ENCODE measurements around the gene GIPC2. TPM values are rescaled to one million over a fixed set of nuclear protein-coding genes. Genes with fewer than 3 reads are reported as not detected.
A peak's percentile ranks its signal among the peaks of the same experiment; 100 is the strongest.

The GIPC2 gene
- polyA plus RNA-seq, 3 donors: not detected

DNA sequence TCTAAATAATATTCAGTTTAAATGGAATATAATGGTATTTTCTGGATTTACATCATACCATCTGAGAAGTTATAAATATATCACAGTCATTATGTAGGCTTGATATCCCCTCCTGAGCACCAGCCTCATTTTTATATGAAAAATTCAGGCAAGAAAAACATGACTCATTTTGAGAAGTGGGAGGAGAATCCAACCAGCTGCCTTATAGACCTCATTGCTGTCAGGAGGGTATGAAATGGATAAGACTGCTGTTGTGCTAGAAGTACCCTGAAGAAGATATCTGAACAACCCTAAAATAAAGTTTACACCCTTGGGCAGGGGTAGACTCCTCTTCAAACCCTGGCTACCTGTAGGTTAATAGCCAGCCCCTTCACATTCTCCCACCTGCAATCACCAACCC is 8.8 kb downstream of the GIPC2 start:
- Mint-ChIP-seq H3K36me3 (no peaks in the 10 kb centered on the region), H3K27ac (no peak overlapping the region), H3K4me1 (peaks cover 2% of the 10 kb centered on the region), H3K9me3 (peaks cover 0 to 4% (median 2%) of the 10 kb centered on the region in 7 donors), H3K4me3 (no peak overlapping the region), H3K27me3 (ENCODE audit: low read depth in 3 of 3) (peaks cover 0 to 3% (median 2%) of the 10 kb centered on the region in 3 donors)
- Histone ChIP-seq H3K27me3 (ENCODE audit: control insufficient read depth in 2 of 2, insufficient read depth in 2 of 2, low read length in 2 of 2) (no peaks in the 10 kb centered on the region), H3K27ac (ENCODE audit: low read depth in 1 of 2, low read length in 2 of 2) (no peak overlapping the region), H3K36me3 (replicated peaks in 1 of 2; ENCODE audit: control insufficient read depth in 1 of 2, insufficient read depth in 2 of 2, low read length in 2 of 2) (no peaks in the 10 kb centered on the region), H3K4me3 (replicated peaks in 1 of 3; ENCODE audit: low read depth in 2 of 3, low read length in 3 of 3) (no peak overlapping the region), H4K20me1 (ENCODE audit: insufficient read depth, low read length) (no peaks in the 10 kb centered on the region), H2AFZ (ENCODE audit: insufficient read depth, low read depth, low read length, poor library complexity, severe bottlenecking) (peak overlapping the region; percentile 8), H3K4me1 (ENCODE audit: control insufficient read depth in 1 of 2, insufficient read depth in 2 of 2, low read length in 2 of 2) (no peaks in the 10 kb centered on the region), H3K4me2 (replicated peaks; ENCODE audit: extremely low read depth, low read length, poor library complexity, severe bottlenecking) (no peak overlapping the region), H3K9ac (ENCODE audit: insufficient read depth, low read length, poor library complexity, severe bottlenecking) (no peak overlapping the region), H3K79me2 (ENCODE audit: insufficient read depth, low read length) (no peaks in the 10 kb centered on the region), H3K9me3 (replicated peaks in 1 of 2; ENCODE audit: control insufficient read depth in 1 of 2, insufficient read depth in 1 of 2, low read length in 2 of 2) (no peaks in the 10 kb centered on the region)
- DNase-seq: no peak
- intact Hi-C loops (cut with micrococcal nuclease): no loop called here
- TF ChIP-seq, protein P1, sequence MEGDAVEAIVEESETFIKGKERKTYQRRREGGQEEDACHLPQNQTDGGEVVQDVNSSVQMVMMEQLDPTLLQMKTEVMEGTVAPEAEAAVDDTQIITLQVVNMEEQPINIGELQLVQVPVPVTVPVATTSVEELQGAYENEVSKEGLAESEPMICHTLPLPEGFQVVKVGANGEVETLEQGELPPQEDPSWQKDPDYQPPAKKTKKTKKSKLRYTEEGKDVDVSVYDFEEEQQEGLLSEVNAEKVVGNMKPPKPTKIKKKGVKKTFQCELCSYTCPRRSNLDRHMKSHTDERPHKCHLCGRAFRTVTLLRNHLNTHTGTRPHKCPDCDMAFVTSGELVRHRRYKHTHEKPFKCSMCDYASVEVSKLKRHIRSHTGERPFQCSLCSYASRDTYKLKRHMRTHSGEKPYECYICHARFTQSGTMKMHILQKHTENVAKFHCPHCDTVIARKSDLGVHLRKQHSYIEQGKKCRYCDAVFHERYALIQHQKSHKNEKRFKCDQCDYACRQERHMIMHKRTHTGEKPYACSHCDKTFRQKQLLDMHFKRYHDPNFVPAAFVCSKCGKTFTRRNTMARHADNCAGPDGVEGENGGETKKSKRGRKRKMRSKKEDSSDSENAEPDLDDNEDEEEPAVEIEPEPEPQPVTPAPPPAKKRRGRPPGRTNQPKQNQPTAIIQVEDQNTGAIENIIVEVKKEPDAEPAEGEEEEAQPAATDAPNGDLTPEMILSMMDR (IDR thresholded peaks at IDR 0.05): no peak

DNA sequence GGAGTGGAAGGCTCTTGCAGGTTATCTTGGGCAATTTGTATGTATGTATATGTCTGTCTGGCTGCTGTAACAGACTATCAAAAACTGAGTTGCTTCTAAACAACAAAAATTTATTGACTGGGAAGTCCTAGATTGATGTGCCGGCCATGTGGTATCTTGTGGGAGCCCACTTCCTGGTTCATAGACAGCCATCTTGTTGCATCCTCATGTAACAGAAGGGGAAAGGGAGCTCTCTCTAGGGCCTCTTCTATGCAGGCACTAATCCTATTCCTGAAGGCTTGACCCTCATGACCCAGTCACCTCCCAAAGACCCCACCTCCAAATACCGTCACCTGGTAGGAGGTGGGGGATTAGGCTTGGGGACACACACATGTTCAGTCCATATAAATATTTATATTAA is 9.2 kb downstream of the GIPC2 start:
- intact Hi-C loops (cut with micrococcal nuclease): no loop called here
- Mint-ChIP-seq H3K36me3 (no peaks in the 10 kb centered on the region), H3K9me3 (peaks cover 0 to 4% (median 2%) of the 10 kb centered on the region in 7 donors), H3K27me3 (ENCODE audit: low read depth in 3 of 3) (peaks cover 0 to 3% (median 2%) of the 10 kb centered on the region in 3 donors), H3K4me1 (peaks cover 2% of the 10 kb centered on the region), H3K27ac (no peak overlapping the region), H3K4me3 (no peak overlapping the region)
- TF ChIP-seq, protein P1 (IDR thresholded peaks at IDR 0.05): no peak
- H4K20me1 ChIP-seq (ENCODE audit: insufficient read depth, low read length): no peaks in the 10 kb centered on the region
- H3K4me3 ChIP-seq (replicated peaks in 1 of 3; ENCODE audit: low read depth in 2 of 3, low read length in 3 of 3): no peak overlapping the region
- no peak overlapping the region for H3K9ac ChIP-seq (ENCODE audit: insufficient read depth, low read length, poor library complexity, severe bottlenecking)
- H3K36me3 ChIP-seq (replicated peaks in 1 of 2; ENCODE audit: control insufficient read depth in 1 of 2, insufficient read depth in 2 of 2, low read length in 2 of 2): no peaks in the 10 kb centered on the region
- DNase-seq: no peak
- H3K4me2 ChIP-seq (replicated peaks; ENCODE audit: extremely low read depth, low read length, poor library complexity, severe bottlenecking): no peak overlapping the region
- H2AFZ ChIP-seq (ENCODE audit: insufficient read depth, low read depth, low read length, poor library complexity, severe bottlenecking): peak overlapping the region; percentile 8
- H3K27ac ChIP-seq (ENCODE audit: low read depth in 1 of 2, low read length in 2 of 2): no peak overlapping the region
- no peaks in the 10 kb centered on the region for H3K9me3 ChIP-seq (replicated peaks in 1 of 2; ENCODE audit: control insufficient read depth in 1 of 2, insufficient read depth in 1 of 2, low read length in 2 of 2)
- H3K4me1 ChIP-seq (ENCODE audit: control insufficient read depth in 1 of 2, insufficient read depth in 2 of 2, low read length in 2 of 2): no peaks in the 10 kb centered on the region
- 60% methylated on average over 1 of the region's 2 CpGs for WGBS (ENCODE audit: insufficient coverage)
- H3K79me2 ChIP-seq (ENCODE audit: insufficient read depth, low read length): no peaks in the 10 kb centered on the region
- H3K27me3 ChIP-seq (ENCODE audit: control insufficient read depth in 2 of 2, insufficient read depth in 2 of 2, low read length in 2 of 2): no peaks in the 10 kb centered on the region
